HG02884 (cell line): ENCODE measurements around the gene TJP1.
"Not testable (repeated sequence)": the region's sequence is repeated elsewhere in the genome, so short reads cannot be mapped to it uniquely, and the experiment has no call there.

Source experiments
- ATAC-seq: cut with Tn5 transposase; IDR thresholded peaks from one replicate; pipeline ENCODE4 v1.9.1; 2021; ENCODE audit warnings: mild to moderate bottlenecking, moderate library complexity; ENCODE audit not compliant: unreplicated experiment

The TJP1 gene

DNA sequence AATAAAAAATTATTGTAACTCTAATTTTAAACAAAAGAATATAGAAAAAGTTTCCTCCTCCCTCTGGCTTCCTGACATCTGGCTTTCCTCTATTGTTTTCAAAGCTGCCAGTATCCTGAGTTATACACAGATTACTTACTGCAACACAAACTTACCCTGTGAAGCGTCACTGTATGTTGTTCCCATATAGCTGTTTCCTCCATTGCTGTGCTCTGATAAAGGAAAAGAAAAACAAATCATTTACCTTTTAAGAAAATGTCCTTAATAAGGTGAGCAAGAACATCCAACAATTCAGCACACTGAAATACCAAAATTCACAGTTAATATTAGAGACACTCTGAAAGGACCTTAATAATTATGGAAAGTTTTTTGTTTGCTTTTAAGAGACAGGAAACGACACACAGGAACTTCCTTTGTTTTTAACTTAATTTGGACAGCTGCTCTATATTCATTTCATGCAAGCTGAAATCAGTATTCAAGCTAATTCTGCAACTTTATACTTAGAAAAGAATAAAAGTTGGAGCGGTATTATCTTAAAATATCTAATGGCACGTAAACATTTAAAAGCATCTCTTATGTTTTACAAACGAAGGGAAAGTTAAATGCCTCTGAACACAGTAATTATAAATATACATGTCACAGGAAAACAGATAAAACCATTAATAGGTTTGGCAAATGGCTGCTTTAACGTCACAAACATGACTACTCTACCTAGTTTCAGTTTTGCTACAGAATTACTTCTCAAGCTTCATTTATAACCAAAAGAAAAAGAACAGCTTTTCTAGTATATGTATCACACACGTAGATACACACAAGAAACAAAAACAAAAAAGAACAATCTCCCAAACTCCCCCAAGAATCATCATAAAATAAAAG lies 21.5 kb downstream of the TJP1 start:
- no peak for ATAC-seq

DNA sequence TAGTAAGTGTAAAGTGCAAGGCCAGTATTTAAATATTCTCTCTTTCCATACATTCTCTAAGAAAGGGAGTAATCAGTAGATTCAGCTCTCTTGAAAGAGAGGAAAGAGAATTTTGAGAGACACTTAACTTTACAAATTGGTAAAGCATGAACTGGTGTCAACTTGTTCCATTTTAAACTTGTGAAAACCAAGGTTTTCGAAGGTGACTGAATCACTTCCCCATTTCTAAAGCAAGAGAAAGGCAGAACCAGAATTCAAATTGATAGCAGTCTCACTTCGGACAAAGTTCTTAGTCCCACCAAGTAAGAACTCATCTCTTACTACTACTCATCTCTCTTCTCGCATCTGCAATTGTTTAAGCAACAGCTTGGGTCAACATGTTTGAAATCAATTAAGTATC lies 22.4 kb downstream of the TJP1 start:
- no peak for ATAC-seq

DNA sequence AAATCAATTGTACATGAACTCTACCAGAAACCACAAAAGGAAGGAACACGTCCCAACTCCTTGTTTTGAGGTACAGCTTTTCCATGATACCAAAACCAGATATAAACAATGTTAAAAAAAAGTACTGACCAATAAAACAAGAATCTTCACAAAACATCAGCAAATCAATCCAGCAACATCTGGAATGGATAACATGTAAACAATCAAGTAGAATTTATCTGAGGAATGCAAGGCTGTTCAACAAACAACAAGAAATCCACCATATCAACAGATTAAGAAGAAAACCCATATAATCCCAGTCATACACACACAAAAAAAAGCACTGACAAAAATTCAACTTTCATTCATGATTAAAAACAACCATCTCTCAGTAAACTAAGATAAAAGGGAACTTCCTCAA lies 26.7 kb downstream of the TJP1 start:
- no peak for ATAC-seq

DNA sequence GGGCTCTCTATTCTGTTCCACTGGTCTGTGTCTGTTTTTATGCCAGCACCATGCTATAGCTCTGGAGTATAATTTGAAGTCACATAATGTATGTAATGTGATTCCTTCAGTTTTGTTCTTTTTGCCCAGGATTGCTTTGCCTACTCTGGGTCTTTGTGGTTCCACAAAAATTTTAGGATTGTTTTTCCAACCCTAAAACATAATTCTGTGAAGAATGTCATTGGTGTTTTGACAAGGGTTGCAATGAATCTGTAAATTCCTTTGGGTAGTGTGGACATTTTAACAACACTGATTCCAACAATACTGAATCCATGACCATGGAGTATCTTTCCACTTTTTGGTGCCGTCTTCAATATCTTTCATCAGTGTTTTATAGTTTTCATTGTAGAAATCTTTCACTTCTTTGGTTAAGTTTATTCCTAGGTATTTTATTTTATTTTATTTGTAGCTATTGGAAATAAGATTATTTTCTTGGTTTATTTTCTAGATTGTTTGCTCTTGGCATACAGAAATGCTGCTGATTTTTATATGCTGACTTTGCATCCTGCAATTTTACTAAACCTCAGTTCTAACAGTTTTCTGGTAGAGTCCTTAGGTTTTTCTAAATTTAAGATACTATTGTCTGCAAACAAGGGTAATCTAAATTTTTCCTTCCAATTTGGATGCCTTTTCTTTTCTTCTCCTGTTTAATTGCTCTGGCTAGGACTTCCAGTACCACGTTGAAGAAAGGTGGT lies 29.7 kb downstream of the TJP1 start:
- no peak for ATAC-seq

DNA sequence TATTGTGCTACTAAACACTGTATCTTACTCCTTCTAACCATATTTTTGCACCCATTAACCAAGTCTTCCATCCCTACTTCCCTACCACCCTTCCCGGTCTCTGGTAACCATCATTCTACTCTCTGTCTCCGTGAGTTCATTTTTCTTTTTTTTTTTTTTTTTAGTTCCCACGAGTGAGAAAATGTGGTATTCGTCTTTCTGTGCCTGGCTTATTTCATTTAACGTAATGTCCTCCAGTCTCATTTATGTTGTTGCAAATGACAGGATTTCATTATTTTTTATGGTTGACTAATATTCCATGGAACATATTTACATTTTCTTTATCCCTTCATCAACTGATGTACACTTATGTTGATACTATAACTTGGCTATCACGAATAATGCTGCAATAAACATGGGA lies 31.7 kb downstream of the TJP1 start:
- no peak for ATAC-seq

DNA sequence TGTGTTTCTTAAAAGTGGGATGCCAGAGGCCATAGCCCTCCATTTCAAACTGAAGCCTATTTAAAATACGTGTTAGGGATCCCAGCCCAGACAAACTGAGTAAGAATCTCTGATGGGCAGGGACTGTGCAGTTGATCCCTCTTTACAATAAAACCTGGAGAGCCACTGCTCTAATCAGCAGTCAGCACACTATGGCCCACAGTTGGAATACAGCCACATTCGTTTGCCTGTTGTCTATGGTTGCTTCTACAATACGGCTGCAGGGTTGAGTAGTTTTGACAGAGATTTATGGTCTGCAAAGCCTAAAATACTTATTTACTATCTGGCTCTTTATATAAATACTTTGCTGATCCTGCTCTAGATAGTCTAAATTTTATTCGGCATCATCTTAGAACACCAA lies 32.4 kb downstream of the TJP1 start:
- ATAC-seq, result no peak

DNA sequence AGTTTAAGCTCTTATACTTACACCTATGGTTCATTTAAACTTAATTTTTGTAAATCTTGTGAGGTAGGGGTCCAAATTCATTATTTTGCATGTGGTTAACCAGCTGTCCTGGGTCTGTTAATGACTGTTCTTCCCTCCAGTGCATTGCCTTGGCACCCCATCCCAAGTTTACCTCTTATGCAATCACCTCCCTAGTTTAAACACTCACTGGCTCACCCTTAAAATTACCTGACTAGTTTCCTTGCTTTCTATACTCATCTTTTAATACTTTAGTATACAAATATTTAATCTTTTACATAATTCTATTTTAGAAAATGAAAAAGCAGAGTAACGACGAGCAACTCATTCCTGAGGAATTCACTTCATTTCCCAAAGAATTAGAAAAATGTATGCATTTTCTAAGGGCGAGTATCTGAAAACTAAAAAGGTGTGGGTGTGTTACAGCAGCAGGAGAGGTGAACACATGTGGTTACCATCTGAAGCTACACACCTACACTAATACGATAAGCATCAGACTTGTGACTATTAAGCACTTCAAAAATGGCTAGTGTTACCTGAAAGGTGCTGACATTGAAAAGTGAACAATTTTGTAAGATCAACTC lies 33.7 kb downstream of the TJP1 start:
- no peak for ATAC-seq

DNA sequence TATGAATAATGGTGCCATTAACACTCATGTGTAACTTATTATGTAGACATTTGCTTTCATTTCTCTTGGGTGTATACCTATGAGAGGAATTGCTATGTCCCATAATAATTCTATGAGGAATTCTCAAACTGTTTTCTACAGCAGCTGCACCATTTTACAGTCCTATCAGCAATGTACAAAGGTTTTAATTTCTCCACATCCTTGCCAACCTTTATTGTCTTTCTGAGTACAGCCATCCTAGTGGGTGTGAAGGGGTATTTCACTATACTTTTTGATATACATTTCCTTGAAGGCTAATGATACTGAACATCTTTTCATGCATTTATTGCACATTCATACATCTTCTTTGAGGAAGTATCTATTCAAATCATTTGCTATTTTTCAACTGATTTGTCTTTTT lies 34.5 kb downstream of the TJP1 start:
- no peak for ATAC-seq

DNA sequence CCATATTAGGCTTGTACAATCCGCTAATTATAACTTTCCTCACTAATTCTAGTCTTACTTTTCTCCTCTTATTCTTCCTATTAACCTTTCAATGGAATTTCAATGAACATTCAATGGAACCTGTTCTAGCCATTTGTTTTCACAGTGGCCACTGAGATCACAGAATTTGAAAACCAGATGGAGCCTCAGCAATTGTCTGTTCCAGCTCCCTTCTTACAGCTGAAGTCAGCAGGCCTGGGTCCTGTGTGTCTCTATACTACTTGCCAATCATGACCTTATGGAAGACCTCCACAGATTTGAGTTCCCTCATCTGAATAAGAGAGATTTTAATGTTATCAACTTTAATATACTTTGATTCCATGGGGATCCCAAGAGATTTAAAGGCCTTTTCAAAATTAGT lies 36.6 kb downstream of the TJP1 start:
- no peak for ATAC-seq

DNA sequence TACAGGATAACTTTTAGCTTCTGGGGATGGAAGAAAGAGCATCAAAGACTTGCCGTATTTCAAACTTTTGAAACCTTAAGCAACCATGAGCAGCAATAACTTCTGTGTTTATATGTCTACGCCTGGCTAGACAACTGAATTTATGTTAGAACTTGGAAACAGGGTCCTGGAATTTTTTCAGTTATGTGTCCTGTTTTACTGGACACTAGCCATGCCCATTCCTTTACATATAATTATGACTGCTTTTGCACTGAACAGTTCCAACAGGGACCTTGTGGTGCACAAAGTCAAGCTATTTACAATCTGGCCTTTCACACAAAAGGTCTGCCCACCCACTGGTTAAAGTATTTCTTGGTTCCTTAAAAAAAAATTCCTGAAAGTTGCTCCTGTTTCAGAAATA lies 37.1 kb downstream of the TJP1 start:
- no peak for ATAC-seq

DNA sequence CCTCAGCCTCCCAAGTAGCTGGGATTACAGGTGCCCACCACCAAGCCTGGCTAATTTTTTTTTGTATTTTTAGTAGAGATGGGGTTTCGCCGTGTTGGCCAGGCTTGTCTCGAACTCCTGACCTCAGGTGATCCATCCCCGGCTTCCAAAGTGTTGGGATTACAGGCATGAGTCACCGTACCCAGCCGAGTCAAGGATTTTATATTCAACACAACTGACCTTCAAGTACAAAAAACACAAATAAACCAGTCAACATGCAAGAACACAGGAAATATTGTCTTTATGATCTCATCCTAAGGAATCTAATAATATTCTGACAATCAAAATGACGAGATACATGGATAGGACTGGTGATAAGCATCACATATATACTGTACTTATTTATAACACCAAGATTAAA lies 37.9 kb downstream of the TJP1 start:
- ATAC-seq, result no peak

DNA sequence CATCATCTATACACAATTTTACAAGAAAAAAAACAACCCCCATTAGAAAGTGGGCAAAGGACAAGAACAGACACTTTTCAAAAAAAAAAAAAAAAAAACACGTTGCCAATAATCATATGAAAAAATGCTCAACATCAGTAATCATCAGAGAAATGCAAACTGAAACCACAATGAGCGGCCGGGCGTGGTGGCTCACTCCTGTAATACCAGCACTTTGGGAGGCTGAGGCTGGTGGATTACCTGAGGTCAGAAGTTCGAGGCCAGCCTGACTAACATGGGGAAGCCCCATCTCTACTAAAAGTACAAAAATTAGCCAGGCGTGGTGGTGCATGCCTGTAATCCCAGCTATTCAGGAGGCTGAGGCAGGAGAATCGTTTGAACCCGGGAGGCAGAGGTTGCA lies 39.5 kb downstream of the TJP1 start:
- ATAC-seq, result not testable (repeated sequence)

DNA sequence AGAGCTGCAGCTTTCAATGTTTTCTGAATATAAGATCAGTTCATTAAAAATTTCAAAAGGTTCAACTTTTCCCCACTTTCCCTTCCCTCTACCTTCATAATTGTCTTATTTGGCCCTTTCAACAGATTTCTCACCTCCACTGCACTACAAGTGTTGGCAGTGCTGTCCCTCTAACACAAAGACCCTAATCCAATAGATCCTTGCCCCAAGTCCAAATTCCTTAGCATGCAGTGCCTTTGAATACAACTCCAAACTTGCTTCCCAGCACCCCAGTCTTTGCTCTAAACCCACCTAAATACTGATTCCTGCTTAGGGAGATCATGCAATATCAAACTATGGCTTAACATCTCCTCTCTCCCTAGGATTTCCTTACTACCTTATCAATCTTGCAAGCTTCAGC lies 43.9 kb downstream of the TJP1 start:
- no peak for ATAC-seq

DNA sequence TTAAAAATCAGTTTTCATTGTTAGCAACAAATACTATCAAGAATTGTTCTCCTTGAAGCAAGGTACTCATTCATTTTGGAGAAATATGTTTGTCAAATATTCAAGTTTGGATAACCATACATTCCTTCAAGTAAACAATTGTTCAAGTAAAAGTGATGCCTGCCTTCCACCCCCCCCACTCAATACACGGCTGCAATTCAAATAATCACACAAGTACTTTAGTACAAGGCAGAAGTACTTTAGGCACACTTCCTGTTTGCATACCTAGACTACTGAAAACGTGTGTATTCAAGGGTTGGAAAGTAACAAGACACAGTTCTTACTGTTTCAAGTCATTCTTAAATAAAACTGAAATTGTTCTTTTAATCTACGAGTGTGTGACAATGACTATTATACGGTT lies 45.4 kb downstream of the TJP1 start:
- ATAC-seq, result no peak

DNA sequence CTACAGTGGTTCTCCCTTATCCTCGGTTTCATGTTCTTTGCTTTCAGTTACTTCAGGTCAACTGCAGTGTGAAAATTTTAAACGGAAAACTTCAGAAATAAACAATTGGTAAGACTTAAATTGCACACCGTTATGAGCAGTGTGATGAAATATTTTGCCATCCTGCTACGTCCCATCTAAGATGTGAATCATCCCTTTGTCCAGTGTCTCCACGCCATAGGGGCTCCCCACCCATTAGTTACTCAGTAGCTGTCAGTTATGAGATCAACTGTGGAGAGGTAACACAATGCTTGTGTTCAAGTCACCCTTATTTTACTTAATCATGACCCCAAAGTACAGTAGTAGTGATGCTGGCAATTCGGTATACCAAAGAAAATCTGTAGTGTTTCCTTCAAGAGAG lies 47.4 kb downstream of the TJP1 start:
- no peak for ATAC-seq

DNA sequence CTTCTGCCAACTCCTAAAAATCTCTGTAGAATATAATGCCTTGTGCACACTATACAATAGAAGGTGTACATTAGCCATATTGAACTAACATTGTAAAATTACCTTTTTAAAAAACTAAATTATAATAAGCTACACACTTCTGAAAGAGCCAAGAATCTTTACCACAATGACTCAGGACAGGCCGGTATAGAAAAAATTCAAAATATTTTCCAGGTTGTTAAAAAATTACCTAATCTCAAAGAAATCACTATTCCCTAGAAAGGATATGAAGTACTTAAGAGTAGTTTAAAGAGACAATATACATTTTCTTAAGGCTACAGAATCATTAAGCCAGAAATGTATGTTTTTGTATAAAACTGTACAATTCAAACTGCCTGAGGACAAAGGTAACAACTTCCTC lies 48.5 kb downstream of the TJP1 start:
- no peak for ATAC-seq

DNA sequence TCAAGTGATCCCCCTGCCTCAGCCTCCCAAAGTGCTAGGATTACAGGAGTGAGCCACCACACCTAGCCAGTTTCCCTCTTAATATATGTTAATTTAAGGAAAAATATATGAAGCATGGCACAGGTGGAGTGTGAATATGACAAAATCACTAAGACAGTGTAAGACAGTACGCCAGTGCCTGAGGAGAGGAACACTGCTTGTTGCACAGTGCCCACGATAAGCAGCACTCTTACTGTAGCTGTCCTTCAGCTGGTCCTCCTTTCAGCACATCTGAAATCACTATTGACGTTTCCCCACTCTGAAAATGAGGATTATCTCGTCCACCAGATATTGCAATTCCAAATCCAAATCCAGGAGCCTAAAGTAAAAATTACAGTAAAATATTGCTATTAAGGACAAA lies 49.3 kb downstream of the TJP1 start:
- ATAC-seq, result no peak

DNA sequence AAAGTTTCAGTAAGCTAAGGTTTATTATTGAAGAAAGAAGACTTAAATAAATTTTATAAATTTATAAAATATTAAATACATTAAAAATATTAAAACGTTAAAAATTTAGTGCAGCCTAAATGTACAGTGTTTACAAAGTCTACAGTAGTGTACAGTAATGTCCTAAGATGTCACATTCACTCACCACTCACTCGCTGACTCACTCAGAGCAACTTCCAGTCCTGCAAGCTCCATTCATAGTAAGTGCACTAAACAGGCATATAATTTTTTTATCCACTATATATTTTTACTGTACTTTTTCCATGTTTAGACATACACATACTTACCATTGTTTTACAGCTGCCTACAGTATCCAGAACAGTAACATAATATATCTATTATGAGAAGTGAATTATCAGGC lies 51.5 kb downstream of the TJP1 start:
- ATAC-seq, result no peak

DNA sequence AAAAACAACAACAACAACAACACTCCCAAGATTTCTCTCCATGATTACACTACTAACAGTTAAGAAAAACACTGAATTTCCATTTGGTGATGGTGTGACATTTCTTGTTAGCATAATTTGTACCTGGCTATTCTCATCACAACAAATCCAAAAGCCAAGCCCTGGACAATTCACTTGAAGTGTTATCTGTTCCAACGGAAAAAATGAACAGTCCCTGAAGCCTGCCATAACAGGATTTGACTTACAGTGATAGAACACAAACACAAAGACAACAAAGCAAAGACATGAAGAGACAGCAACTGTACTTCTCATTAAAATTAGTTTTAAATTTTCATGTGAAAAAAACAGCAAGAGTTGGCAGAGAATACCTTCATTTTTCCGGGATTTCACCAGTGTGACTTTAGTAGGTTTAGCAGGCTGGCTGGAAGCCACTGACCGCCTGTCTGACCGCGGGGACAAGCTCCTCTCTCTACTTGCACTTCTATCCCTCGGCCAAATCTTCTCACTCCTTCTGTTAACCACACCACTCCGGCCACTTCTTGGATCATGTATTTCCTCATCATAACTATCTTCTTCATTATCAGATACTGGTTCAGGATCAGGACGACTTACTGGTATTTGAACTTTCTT lies 56.3 kb downstream of the TJP1 start:
- no peak for ATAC-seq

DNA sequence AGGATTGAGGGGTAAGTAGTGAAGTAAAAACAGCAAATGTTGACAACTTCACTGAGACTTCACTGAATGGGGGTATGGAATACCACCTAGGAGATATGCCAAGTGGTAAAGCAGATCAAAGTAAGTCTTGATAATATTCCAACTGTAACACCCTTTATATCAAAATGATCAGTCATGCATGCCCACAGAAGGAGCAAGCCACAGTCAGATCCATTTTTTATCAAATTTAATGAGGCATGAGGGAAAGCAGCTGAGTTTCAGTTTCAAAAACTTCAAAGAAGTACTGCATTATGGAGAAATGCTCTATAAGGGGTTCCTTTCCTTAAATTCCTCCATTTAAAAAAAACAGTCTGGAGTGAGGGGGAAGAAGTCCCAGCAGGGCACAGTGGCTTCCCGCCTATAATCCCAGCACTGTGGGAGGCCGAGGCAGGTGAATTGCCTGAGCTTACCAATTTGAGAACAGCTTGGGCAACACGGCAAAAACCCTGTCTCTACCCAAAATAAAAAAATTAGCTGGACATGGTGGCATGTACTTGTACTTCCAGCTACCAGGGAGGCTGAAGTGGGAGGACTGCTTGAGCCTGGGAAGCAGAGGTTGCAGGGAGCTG lies 56.9 kb downstream of the TJP1 start:
- no peak for ATAC-seq

DNA sequence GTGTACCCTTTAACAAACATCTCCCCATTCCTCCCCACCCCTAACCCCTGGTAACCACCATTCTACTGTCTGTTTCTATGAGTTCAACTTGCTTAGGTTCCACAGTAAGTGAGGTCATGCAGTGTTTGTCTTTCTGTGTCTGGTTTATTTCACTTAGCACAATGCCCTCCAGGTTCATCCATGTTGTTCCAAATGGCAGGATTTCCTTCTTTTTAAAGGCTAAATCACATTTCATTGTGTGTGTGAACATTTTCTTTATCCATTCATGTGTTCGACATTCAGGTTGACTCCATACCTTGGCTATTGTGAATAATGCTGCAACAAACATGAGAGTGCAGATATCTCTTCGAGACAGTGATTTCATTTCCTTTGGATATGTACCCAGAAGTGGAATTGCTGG lies 62.7 kb downstream of the TJP1 start:
- ATAC-seq, result no peak
